HUDEP-2 (cell line): ENCODE data around the gene GSK3A.
"Not testable (repeated sequence)": the region's sequence is repeated elsewhere in the genome, so short reads cannot be mapped to it uniquely, and the experiment has no call there.

Experiments
- DNase-seq, 76 experiments: peaks; one replicate each; lab custom pipeline; 2025; ENCODE audit not compliant: unreplicated experiment in 76 of 76; lab: John Stamatoyannopoulos, UW

GSK3A gene

DNA sequence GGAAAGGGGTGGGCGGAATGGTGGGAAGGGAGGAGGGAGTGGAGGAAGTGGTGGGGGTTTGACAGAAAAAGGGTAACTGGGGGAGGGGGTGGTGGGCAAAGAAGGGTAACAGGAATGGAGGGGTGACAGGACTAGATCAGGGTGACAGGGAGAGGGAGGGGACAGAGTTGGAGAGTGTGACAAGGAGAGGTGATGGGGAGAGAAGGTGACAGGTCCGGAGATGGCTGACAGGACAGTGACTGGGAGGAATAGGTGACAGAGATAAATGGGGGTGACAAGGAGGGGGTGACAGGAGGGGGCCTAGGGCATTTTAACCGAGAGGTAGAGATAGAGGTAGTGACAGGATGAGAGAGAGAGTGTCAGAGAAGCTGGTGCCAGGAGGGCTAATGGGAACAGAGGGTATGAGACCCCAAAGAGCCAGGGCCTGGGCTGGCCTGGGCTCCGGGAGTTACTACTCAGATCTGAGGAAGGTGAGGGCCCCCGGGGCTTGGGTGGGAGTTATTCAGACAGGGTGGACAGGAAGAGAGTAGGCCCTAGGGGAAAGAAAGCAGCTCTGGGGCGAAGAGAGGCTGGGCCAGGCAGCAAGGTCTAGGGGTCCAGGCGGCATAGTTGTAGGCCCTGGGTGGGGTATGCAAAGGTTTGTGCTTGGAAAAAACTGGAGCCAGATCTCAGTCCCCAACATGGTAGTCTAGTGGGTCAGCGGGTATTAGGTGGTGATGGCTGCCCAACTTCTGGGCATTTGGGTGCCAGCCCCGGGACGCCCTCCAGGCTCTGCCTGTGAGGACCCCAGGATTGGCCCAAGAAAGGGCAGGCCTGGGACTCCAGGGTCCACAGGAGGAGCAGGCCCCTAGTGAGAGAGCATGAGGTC lies 27.3 kb upstream of the GSK3A start:
- peak in 2 of 76 experiments; percentile 35 to 43 for DNase-seq

- DNase-seq, result peak in 75 of 76 experiments; percentile 98 to 100 (median 100)
Measured at GRCh38 chr19:42268704-42269477, 26.5 kb upstream of the GSK3A start, which contains the start of gene CIC. CIC (plus strand) TSS chr19:42269252; CDS start chr19:42271784, 2,532 bp downstream.

DNA sequence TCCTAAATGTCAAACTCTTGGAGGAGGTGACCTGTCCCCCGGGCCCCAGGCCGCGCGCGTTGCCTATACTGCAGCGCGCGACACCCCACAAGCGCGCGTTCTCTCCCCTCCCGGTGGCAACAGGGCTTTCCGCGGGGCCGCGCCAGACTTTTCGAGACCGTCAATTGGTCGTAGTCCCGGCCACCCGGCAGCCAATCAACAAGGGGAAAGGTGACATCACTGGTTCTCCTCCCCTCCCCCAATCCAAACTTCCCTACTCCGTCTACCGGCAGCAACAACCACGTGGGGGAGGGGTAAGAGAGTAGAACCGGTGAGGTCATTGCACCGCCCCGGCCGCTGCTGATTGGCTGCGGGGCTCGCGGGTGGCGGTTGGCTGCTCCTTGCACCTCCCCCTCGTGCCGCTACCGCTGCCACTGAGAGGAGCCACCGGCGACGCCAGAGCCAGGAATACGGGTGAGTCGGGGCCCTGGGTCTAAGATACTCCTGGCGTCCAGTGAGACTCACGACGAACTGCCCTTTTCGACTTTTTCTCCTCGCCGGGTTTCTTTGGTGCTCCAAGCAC lies 25.8 kb upstream of the GSK3A start:
- peak; percentile 91 to 100 (median 100) for DNase-seq

DNA sequence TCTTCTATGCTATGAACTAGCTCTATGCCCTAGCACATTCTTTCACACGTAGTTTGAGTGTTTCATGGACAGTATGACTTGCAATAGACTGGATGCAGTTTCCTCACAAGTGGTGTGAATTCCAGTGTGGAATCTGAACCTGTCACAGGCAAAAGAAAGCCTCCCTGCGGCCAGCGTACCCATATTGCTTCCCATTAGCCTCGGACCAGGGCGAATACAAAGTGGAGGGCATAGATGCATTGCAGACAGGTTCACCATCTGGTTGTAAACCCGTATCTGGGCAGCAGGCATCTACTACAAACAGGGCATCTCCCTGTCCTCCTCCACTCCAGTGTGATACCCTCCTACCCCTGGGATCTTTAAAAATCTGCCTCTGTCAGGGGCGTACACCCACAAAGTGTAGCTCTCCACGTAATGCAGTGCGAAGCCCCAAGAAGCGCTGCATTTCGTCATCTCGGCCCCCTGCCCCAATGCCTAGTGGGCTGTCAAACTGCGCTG lies 25.3 kb upstream of the GSK3A start:
- peak in 2 of 76 experiments; percentile 65 to 91 for DNase-seq

GRCh38 chr19:42266928-42267603 lies 24.7 kb upstream of the GSK3A start:
- DNase-seq, result not testable (repeated sequence)

GRCh38 chr19:42266105-42266504 lies 23.7 kb upstream of the GSK3A start:
- DNase-seq, result not testable (repeated sequence)

DNA sequence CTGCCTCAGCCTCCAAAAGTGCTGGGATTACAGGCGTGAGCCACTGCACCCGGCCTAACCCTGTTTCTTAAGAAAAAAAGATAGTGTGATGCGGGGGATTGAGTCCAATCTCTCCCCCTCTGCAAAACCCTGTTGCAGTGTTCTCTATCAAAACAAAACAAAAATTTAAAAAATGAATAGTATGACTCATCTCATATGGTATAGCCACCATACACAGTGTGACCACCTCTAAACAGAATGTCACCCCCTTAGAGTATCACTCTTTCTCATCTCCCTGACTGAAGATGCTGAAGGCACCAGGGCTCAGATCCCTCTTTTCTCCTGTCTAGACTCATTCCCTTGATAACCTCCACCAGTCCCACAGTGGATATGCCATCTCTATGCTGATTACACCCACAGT lies 19.4 kb upstream of the GSK3A start:
- DNase-seq, result no peak

- DNase-seq, result not testable (repeated sequence)
Measured at GRCh38 chr19:42257842-42258241, 15.4 kb upstream of the GSK3A start.

DNA sequence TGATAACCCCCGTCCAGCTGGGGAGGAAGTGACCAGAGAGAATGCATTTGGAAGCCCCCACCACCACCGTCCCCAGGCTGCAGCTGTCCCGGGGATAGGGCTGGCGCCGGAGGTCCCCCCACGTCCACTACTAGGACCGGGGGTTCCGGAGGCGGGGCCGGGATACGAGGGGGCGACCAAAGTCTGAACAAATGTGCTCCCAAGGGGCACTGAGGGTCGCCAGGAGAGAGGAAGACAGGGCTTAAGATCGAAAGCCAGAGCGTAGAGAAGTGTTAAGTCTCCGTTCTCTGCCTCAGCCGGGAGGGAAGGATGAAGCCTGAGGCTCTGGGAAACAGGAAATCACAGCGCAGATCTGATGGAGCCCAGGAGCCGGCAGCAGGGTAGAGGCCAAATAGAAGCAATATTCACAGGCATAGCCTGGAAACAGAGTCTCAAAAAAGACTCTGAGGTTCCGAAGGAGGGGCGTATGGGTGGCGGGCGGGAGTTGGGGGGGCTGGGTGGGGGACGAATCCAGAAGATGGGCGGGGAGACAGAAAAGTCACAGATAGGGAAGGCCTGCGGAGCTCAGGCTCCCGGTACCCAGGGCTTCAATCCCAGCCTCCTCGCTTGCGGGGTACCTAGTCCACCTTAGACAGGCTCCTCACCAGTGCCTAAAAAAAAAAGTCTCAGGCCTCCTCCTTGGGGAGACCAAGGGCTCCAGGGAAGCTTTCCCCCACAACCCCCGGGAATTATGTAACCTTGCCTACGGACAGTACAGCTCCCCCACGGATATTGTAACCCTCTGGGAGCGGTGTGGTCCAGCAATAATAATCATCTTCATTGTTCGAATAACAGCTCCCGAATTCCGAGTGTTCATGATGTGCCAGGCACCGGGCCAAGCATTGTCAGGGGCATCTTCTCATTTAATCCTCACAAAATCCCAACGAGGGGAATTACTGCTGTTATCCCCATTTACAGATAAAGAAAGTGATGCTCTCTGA lies 13.7 kb upstream of the GSK3A start:
- DNase-seq, result no peak

DNA sequence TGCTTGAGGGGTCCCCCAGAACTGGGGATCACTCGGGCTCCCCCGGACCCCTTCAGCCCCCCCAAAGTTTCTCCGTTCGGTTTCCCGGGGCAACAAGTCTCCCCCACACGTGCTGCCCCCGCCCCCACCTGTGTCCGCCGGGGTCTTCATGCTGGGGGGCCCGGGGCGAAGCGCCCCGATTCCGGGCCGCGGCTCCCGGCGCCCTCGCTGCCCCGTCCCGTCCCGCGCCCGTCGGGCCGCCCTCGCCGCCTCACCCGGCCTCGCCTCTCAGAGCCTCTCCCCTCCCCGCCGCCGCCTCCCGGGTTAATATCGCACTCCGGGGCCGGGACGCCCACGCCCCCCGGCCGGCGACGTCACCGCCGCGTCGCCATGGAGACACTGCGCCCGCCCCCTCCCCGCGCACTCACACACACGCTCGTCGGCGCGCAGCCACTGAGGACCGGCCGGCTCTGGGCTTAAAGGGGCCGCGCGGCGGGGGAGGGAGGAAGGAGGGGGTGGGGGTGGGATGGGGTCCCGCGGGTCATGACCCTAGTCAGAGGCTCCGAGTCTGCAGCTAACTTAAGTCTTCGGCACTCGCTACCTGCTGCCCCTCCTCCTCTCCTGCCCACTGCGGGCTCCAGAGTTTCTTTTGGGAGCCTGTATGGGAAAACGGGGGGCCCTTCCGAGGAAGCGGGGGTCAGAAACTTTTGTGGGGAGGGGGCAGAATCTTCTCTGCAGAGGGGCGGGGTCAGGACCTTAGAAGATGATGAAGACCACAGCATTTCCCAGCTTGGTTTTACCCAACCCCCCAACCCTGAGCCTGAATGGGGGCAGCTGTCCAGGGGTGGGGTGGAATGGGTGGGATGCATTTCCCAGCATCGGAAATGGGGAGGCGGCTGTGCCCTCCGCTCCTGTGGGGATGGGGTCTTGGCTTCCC lies 12.7 kb upstream of the GSK3A start, which contains the start of gene ERF:
Gene ERF, minus strand, starts transcription at position 279 of the 916 bp plus-strand sequence. Its CDS starts 129 bp downstream, at position 150.
- peak in 75 of 76 experiments; percentile 42 to 96 (median 91) for DNase-seq

DNA sequence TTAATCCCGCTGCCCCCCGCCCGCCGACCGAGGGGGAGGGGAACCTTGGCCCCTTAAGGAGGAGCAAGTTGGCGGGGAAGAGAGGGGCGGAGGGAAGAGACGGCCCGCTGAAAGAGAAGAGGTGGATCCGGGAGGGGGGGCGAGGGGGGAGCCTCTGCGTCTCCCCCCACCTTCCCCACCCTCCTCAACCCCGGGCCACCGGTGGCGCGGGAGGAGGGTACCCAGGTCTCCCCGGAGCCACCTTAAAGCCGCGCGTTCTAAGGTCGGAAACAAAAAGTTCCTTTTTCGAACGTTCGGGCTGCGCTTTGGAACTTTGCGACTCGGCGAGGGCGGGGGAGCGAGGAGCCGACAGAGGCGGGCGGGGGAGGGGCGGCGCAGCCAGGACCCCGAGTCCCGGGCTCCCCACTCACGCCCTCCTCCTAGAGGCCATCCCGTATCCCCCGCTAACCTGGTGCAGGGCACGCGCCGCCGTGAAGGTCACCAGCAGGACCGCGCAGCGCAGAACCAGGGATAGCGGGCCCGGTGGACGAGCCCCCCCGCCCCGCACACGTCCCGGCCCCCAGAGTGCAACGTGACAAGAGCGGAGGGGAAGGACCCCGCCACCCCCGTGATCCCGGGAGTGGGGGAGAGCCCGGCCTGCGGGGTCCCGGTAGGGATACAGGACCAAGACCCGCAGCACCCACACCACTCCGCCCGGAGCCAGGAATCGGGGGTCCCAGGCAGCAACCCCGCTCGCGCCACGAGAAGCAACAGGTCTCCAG lies 11.9 kb upstream of the GSK3A start:
- peak in 54 of 76 experiments; percentile 18 to 76 (median 56) for DNase-seq

- peak in 50 of 76 experiments; percentile 19 to 75 (median 54) for DNase-seq
Measured at GRCh38 chr19:42253245-42254088, 11.1 kb upstream of the GSK3A start.

DNA sequence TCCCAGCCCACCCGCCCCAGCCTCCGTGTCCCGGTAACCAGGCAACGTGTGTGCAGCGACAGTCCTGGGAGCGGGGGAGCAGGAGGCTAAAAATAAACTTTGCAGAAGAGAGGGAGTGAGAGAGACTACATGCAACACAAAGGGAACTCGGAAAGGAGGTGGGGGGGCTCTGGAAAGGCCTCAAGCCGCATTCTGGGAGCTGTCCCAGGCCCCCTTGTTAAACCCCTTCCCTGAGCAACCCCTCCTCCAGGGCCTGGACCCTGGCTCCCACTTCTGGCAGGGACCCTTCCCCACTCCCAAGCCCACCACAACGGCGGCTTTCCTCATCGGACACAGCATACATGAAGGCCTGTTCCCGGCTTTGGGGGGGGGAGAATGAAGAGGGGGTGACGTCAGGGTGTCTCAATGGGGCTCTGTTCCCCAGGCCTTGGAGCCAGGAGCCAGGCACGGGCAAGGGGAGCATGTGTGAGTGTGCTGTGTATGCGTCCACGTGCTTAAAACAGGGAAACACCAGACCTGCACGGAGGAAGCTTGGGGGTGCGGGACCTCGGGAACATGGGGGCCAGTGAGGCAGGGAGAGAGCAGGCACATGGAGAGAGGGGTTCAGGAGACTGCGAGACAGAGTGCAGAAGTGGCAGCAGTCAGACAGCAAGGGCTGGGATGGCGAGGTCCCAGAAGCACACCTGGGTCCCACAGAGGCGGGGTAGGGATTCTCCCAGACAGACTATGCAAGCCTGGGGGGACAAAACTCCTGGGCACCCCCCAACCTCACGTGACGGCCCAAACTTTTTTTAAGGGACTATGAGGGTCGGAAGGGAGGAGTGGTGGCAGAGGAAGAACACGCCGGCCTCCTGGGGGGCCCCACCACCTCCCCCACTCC lies 10.2 kb upstream of the GSK3A start:
- peak in 4 of 76 experiments; percentile 20 to 50 (median 24) for DNase-seq

GRCh38 chr19:42251572-42252358 lies 9.4 kb upstream of the GSK3A start:
- no peak for DNase-seq
